NOMO-1 treated with DMSO at 0.1 percent for 48 hours (cell line): ENCODE results near the gene PEX7.
"Not testable (repeated sequence)": the region's sequence is repeated elsewhere in the genome, so short reads cannot be mapped to it uniquely, and the experiment has no call there.

Source experiments
- DNase-seq: peaks from one replicate; lab custom pipeline; 2025; ENCODE audit not compliant: unreplicated experiment; lab: John Stamatoyannopoulos, UW

The PEX7 gene

DNA sequence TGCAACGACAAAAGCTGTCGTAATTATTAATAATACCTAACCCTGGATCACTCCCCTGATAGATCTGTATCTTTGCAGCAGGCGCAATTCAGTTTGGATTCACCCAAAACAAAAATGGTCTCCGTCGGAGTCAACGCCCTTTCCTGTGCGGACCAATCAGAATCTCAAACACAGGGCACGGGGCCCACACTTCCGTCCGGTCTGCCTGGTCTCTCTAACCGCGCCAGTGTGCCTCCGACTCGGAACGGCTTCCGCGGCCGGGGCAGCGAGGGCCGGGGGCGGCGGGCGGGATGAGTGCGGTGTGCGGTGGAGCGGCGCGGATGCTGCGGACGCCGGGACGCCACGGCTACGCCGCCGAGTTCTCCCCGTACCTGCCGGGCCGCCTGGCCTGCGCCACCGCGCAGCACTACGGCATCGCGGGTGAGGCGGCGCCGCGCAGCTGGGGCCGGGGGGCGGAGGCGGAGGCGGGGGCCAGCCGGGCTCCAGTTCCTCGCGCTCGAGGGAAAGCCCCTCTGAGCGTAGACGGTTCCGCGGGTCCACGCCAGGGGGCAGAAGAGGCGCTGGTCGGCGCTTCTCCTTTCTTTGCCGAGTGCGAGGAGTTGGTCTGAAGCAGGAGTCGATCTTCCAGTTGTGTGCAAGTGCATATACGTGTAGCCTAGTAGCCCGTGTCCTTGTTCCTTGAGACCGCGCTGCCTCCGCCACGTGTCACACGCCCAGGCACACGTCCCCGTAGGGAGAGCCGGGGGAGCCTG is at the start of gene PEX7:
Gene PEX7 (plus strand): TSS at position 217 of the 752 bp plus-strand sequence. CDS start 74 bp downstream, at position 291.
- DNase-seq: peak; percentile 88

DNA sequence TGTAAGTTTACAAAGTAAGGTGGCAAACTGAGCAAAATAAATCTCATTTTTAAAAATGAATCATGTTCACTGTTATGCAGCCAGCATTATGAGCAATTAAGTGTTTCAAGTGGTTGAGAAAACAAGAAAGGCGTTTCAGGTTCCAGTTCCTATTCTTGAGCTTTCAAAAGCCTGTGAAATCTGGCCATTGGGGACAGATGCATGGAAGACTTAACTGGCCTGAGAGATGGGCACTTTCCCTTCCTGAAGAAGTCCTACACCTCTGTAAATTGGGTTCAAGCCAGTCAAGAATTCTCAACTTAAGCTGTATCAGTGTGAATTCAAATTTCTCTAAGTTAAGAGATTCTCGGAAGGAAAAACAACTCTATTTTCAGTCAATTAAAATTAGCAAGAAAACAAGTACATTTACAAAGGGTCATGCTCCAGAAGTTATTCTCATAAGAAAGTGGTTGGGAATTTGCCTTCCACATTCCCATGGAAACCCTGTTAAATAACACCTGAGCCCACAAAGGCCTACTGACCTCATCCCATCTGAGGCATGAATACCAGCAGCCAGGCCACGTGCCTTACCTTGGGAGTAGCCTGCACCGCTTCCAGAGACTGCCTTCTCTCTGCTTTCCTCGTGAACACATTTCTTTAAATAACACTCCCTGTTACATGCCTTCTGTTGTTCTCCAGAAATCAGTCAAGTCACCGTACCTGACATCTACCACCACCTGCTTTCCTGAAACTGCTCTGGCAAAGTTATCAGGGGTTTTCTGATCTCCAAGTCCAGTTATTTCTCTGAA is 49.5 kb upstream of the PEX7 start:
- DNase-seq: peak; percentile 72

DNA sequence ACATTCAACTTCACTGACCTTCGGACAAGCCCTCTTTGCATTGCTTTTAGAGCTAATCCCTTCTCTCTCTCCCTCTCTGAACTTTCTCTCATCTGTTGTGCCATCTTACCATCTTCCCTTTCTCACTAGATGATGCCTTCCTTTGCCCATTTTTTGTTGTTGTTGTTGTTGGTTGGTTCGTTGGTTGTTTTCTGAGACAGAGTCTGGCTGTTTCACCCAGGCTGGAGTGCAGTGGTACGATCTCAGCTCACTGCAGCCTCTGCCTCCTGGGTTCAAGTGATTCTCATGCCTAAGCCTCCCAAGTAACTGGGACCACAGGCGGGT is 49.0 kb upstream of the PEX7 start:
- no peak for DNase-seq

GRCh38 chr6:136774228-136775041 is 48.0 kb upstream of the PEX7 start:
- DNase-seq: peak; percentile 85

DNA sequence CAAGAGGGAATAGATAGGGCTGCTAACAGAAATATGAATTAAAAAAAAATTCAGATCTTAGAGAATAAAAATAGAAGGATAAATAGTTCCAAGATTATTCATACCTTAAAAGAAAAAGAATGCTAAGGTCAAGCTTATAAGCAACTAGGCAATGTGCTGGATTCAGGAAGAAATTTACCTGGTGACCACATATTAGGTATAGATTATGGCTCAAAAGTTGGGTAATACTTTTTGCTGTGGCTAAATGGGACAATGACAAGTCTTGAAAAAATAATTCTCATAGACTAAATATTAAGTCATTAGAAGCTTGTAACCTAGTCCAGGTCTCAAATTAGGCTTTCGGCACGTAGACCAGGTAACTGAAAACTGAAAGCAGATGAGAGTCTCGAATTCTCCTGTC is 47.3 kb upstream of the PEX7 start:
- no peak for DNase-seq

DNA sequence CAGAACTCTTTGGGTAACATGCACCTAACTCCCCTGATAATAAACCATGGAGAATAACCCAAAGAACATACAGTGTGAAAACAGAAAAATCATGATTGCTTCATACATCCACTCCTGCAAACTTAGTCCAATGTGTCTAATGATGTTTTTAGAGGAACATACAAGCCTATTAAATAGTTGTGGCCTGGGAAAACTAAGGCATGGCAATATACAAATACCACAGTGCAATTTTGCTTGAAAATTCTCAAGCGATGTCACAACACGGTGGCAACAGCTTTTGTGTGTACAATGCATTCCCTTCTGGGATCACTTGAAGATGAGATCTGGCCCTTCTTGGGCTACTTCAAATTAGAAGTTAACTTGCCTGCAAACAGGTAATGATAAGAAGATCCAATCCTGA is 46.8 kb upstream of the PEX7 start:
- DNase-seq: peak; percentile 38

- no peak for DNase-seq
These were observed 44.7 kb upstream of the PEX7 start for GRCh38 chr6:136777651-136778050.

GRCh38 chr6:136779682-136780081 is 42.7 kb upstream of the PEX7 start:
- no peak for DNase-seq

DNA sequence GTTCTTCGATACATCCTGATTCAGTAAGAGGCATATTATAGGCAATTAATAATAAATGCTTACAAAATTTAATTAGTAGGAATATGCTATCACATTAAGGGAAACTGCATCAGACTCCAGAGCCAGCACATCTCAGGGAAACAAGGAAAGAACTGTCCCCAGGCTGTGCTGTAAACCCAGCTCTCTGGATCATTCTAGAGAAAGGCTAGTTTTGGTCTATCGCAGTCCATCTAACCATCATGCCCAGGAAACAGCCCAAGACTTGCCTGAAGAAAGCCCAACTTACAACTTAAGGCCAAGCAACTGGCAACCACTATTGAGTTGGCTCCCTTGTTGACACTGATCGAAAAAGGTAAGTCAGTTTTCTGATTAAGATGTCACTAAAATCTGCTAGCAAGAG is 41.4 kb upstream of the PEX7 start:
- no peak for DNase-seq

DNA sequence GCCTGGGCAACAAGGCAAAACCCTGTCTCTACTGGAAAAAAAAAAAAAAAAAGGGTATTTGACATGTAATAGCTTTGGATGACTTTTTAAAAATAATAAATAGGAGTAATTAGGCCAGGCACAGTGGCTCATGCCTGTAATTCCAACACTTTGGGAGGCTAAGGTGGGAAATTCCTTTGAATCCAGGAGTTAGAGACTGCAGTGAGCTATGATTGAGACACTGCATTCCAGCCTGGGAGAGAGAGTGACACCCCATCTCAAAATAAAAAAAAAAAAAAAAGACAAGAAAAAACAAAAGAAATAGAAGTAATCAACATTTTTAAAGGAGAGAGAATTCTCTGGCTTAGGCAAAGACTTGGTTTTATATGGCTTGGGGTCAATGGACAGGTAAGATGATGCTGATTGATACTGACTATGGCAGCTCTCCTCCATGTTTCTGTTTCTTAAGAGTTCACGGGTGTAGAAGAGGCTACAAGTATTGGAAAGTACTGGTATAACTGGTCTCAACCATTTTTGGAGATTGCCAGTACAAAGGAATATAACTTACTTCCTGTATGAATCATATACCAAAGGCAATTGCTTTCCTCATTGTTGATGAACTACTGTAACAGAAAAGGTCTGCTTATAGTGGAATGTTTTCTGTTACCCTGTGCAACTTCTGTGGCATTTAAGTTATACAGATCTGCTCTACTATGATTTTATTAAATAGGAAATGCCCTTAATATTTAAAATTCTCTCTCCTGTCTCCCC is 40.2 kb upstream of the PEX7 start:
- DNase-seq: peak; percentile 72

- no peak for DNase-seq
These were observed 39.4 kb upstream of the PEX7 start for GRCh38 chr6:136783021-136783420.

- peak; percentile 95 for DNase-seq
These were observed 38.7 kb upstream of the PEX7 start for GRCh38 chr6:136783495-136784270.

DNA sequence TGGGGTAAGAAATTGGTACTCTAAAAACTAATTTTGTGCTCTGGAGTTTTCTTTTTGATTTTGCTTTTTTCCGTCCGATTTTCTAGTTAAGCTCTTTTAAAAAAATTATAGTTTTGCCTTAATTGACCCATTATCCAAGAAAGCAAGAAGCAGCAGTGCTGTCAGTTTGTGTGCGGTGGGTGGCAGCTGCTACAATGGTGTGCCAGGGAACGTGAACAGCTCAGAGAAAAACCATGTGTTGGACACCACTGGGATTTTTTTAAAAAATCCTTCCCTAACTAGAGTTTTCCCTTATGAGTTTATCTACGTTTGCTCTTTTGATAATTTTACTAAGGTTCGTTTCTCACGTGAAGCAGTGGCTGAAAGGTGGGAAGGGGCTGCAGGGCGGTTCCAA is 38.1 kb upstream of the PEX7 start:
- DNase-seq: no peak

- peak; percentile 92 for DNase-seq
These were observed 37.3 kb upstream of the PEX7 start for GRCh38 chr6:136784910-136785746.

- no peak for DNase-seq
These were observed 35.7 kb upstream of the PEX7 start for GRCh38 chr6:136786658-136787057.

- no peak for DNase-seq
These were observed 34.7 kb upstream of the PEX7 start for GRCh38 chr6:136787726-136788068.

DNA sequence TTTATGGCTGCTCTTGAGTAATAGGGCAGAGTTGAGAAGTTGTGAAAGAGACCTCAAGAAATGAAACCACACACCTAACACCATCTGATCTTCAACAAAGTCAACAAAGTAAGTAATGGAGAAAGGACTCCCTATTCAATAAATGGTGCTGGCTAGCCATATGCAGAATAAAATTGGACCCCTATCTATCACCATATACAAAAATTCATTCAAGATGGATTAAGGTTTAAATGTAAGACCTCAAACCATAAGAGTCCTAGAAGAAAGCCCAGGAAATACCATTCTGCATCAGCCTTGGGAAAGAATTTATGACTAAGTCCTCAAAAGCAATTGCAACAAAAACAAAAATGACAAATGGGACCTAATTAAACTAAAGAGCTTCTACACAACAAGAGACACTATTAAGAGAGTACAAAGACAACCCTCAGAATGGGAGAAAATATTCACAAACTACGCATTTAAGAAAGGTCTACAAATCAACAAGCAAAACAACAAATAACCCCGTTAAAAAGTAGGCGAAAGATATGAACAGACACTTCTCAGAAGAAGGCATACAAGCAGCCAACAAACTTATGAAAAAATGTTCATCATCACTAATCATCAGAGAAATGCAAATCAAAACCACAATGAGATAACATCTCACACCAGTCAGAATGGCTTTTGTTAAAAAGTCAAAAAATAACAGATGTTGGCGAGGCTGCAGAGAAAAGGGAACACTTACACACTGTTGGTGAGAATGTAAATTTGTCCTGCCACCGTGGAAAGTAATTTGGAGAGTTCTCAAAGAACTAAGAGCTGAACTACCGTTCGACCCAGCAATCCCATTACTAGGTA is 34.1 kb upstream of the PEX7 start:
- DNase-seq: peak; percentile 92

DNA sequence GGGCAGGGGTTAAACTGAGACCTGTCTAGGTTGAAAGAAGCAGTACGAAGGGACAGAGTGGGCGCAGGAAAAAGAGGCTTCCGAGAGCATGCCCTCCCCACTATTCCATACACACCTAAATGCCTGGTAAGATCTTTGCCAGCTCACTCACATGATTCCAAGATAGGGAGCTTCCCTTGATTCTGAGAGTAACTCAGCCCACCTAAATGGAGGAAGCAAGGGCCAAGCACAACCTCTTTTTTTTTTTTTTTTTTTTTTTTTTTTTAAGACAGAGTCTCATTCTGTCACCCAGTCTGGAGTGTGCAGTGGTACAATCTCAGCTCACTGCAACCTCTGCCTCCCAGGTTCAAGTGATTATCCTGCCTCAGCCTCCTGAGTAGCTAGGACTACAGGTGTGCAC is 33.0 kb upstream of the PEX7 start:
- DNase-seq: not testable (repeated sequence)
